ENCODE measurements around the gene LENG1.
A peak's percentile ranks its signal among the peaks of the same experiment; 100 is the strongest.

LENG1 gene

GRCh38 chr19:54136086-54136863 is 23.2 kb downstream of the LENG1 start:
- H3K14ac ChIP-seq (ENCODE audit: low read length) = peak overlapping the region; percentile 34
- peak overlapping the region; percentile 9 for H3K23ac ChIP-seq (ENCODE audit: low read length)
- H3K9ac ChIP-seq (ENCODE audit: low read length) = peak overlapping the region; percentile 44
- no peak overlapping the region for H3K4ac ChIP-seq (ENCODE audit: low read depth, low read length)
- peak overlapping the region; percentile 12 for H3K18ac ChIP-seq (ENCODE audit: low read length)
- H4K91ac ChIP-seq (ENCODE audit: low read depth, low read length) = no peak overlapping the region
- H2AFZ ChIP-seq (ENCODE audit: insufficient read depth, low read length, poor library complexity) = peak overlapping the region; percentile 42
- peak overlapping the region; percentile 57 for H3K4me3 ChIP-seq (ENCODE audit: low read depth, low read length)
- WGBS (ENCODE audit: extremely low coverage, insufficient coverage, insufficient read length) = no CpG with 5 or more reads among the region's 30 CpGs
- H2BK12ac ChIP-seq (ENCODE audit: low read length) = no peak overlapping the region
- no peak overlapping the region for H2BK5ac ChIP-seq (ENCODE audit: low read depth, low read length, poor library complexity)
- peak overlapping the region; percentile 83 for H3K4me2 ChIP-seq (ENCODE audit: low read length)
- peak; percentile 38 to 63 for DNase-seq
- peak overlapping the region; percentile 45 for H3K27ac ChIP-seq (ENCODE audit: low read depth, low read length)
- peaks cover 31% of the 10 kb centered on the region for H3K79me2 ChIP-seq (ENCODE audit: control insufficient read depth, insufficient read depth, low read length, poor library complexity)
- peaks cover 3% of the 10 kb centered on the region for H3K9me3 ChIP-seq (ENCODE audit: insufficient read depth, low read depth, low read length)
- no peak overlapping the region for H2AK5ac ChIP-seq (ENCODE audit: low read length)
- peaks cover 11 to 15% of the 10 kb centered on the region in 2 experiments for H3K4me1 ChIP-seq (ENCODE audit: control insufficient read depth in 1 of 2, insufficient read depth in 2 of 2, low read length in 2 of 2)
- H4K12ac ChIP-seq (ENCODE audit: low read depth, low read length) = peak overlapping the region; percentile 2
- no peak overlapping the region for H4K8ac ChIP-seq (ENCODE audit: low read depth, low read length)
- no peak overlapping the region for H2BK120ac ChIP-seq (ENCODE audit: insufficient read depth, low read length, poor library complexity)
- H3K27me3 ChIP-seq (ENCODE audit: insufficient read depth, low read length) = no peaks in the 10 kb centered on the region
- peaks cover 8% of the 10 kb centered on the region for H3K79me1 ChIP-seq (ENCODE audit: low read length)
- peaks cover 27 to 40% of the 10 kb centered on the region in 2 experiments for H3K36me3 ChIP-seq (ENCODE audit: control insufficient read depth in 1 of 2, insufficient read depth in 2 of 2, low read length in 2 of 2)

- no peak overlapping the region for H3K14ac ChIP-seq (ENCODE audit: low read length)
- H2BK120ac ChIP-seq (ENCODE audit: insufficient read depth, low read length, poor library complexity) = no peak overlapping the region
Measured at GRCh38 chr19:54133957-54134590, 25.4 kb downstream of the LENG1 start.

GRCh38 chr19:54133312-54133956 is 26.1 kb downstream of the LENG1 start:
- Histone ChIP-seq H3K4ac (ENCODE audit: low read depth, low read length) (no peak overlapping the region), H2BK12ac (ENCODE audit: low read length) (no peak overlapping the region), H4K8ac (ENCODE audit: low read depth, low read length) (no peak overlapping the region), H3K27ac (ENCODE audit: low read depth, low read length) (no peak overlapping the region), H3K18ac (ENCODE audit: low read length) (no peak overlapping the region), H3K4me3 (ENCODE audit: low read depth, low read length) (peak overlapping the region; percentile 0), H3K36me3 (ENCODE audit: control insufficient read depth in 1 of 2, insufficient read depth in 2 of 2, low read length in 2 of 2) (peaks cover 31 to 36% of the 10 kb centered on the region in 2 experiments), H3K4me1 (ENCODE audit: control insufficient read depth in 1 of 2, insufficient read depth in 2 of 2, low read length in 2 of 2) (peaks cover 4 to 6% of the 10 kb centered on the region in 2 experiments), H2AK5ac (ENCODE audit: low read length) (no peak overlapping the region), H3K79me1 (ENCODE audit: low read length) (peaks cover 8% of the 10 kb centered on the region), H4K91ac (ENCODE audit: low read depth, low read length) (no peak overlapping the region), H3K79me2 (ENCODE audit: control insufficient read depth, insufficient read depth, low read length, poor library complexity) (peaks cover 8% of the 10 kb centered on the region), H3K9me3 (ENCODE audit: insufficient read depth, low read depth, low read length) (peaks cover 3% of the 10 kb centered on the region), H3K9ac (ENCODE audit: low read length) (no peak overlapping the region), H3K27me3 (ENCODE audit: insufficient read depth, low read length) (no peaks in the 10 kb centered on the region), H3K4me2 (ENCODE audit: low read length) (no peak overlapping the region), H4K12ac (ENCODE audit: low read depth, low read length) (no peak overlapping the region), H2AFZ (ENCODE audit: insufficient read depth, low read length, poor library complexity) (no peak overlapping the region), H2BK120ac (ENCODE audit: insufficient read depth, low read length, poor library complexity) (no peak overlapping the region), H2BK5ac (ENCODE audit: low read depth, low read length, poor library complexity) (no peak overlapping the region), H3K23ac (ENCODE audit: low read length) (no peak overlapping the region), H3K14ac (ENCODE audit: low read length) (no peak overlapping the region)
- no CpG with 5 or more reads among the region's 10 CpGs for WGBS (ENCODE audit: extremely low coverage, insufficient coverage, insufficient read length)
- DNase-seq = no peak

More at GRCh38 chr19:54133957-54134590, 25.4 kb downstream of the LENG1 start:
- peaks cover 3% of the 10 kb centered on the region for H3K9me3 ChIP-seq (ENCODE audit: insufficient read depth, low read depth, low read length)
- H3K4me2 ChIP-seq (ENCODE audit: low read length) = no peak overlapping the region
- no peak overlapping the region for H3K27ac ChIP-seq (ENCODE audit: low read depth, low read length)
- H3K18ac ChIP-seq (ENCODE audit: low read length) = no peak overlapping the region
- peaks cover 8% of the 10 kb centered on the region for H3K79me1 ChIP-seq (ENCODE audit: low read length)
- H3K4me1 ChIP-seq (ENCODE audit: control insufficient read depth in 1 of 2, insufficient read depth in 2 of 2, low read length in 2 of 2) = peaks cover 10 to 11% of the 10 kb centered on the region in 2 experiments
- peaks cover 25 to 36% of the 10 kb centered on the region in 2 experiments for H3K36me3 ChIP-seq (ENCODE audit: control insufficient read depth in 1 of 2, insufficient read depth in 2 of 2, low read length in 2 of 2)
- no peak overlapping the region for H4K8ac ChIP-seq (ENCODE audit: low read depth, low read length)
- peak overlapping the region; percentile 0 for H3K4me3 ChIP-seq (ENCODE audit: low read depth, low read length)
- DNase-seq = no peak
- no peak overlapping the region for H2BK5ac ChIP-seq (ENCODE audit: low read depth, low read length, poor library complexity)
- H3K4ac ChIP-seq (ENCODE audit: low read depth, low read length) = no peak overlapping the region
- no peak overlapping the region for H4K91ac ChIP-seq (ENCODE audit: low read depth, low read length)
- no peak overlapping the region for H2BK12ac ChIP-seq (ENCODE audit: low read length)
- no peak overlapping the region for H2AK5ac ChIP-seq (ENCODE audit: low read length)
- no CpG with 5 or more reads among the region's 2 CpGs for WGBS (ENCODE audit: extremely low coverage, insufficient coverage, insufficient read length)
- no peaks in the 10 kb centered on the region for H3K27me3 ChIP-seq (ENCODE audit: insufficient read depth, low read length)
- no peak overlapping the region for H2AFZ ChIP-seq (ENCODE audit: insufficient read depth, low read length, poor library complexity)
- H3K79me2 ChIP-seq (ENCODE audit: control insufficient read depth, insufficient read depth, low read length, poor library complexity) = peaks cover 15% of the 10 kb centered on the region
- H3K9ac ChIP-seq (ENCODE audit: low read length) = no peak overlapping the region
- H3K23ac ChIP-seq (ENCODE audit: low read length) = no peak overlapping the region
- no peak overlapping the region for H4K12ac ChIP-seq (ENCODE audit: low read depth, low read length)

- Histone ChIP-seq H3K9me3 (ENCODE audit: insufficient read depth, low read depth, low read length) (peaks cover 3% of the 10 kb centered on the region), H3K4me1 (ENCODE audit: control insufficient read depth in 1 of 2, insufficient read depth in 2 of 2, low read length in 2 of 2) (no peaks in the 10 kb centered on the region), H3K14ac (ENCODE audit: low read length) (no peak overlapping the region), H3K79me1 (ENCODE audit: low read length) (no peaks in the 10 kb centered on the region), H3K79me2 (ENCODE audit: control insufficient read depth, insufficient read depth, low read length, poor library complexity) (no peaks in the 10 kb centered on the region), H2BK120ac (ENCODE audit: insufficient read depth, low read length, poor library complexity) (no peak overlapping the region), H2BK5ac (ENCODE audit: low read depth, low read length, poor library complexity) (no peak overlapping the region), H3K9ac (ENCODE audit: low read length) (no peak overlapping the region), H3K4me2 (ENCODE audit: low read length) (no peak overlapping the region), H4K91ac (ENCODE audit: low read depth, low read length) (no peak overlapping the region), H2AK5ac (ENCODE audit: low read length) (no peak overlapping the region), H3K18ac (ENCODE audit: low read length) (no peak overlapping the region), H3K4ac (ENCODE audit: low read depth, low read length) (no peak overlapping the region), H4K8ac (ENCODE audit: low read depth, low read length) (no peak overlapping the region), H3K23ac (ENCODE audit: low read length) (no peak overlapping the region), H3K27ac (ENCODE audit: low read depth, low read length) (no peak overlapping the region), H3K27me3 (ENCODE audit: insufficient read depth, low read length) (no peaks in the 10 kb centered on the region), H3K4me3 (ENCODE audit: low read depth, low read length) (no peak overlapping the region), H2AFZ (ENCODE audit: insufficient read depth, low read length, poor library complexity) (no peak overlapping the region), H2BK12ac (ENCODE audit: low read length) (no peak overlapping the region), H4K12ac (ENCODE audit: low read depth, low read length) (no peak overlapping the region), H3K36me3 (ENCODE audit: control insufficient read depth in 1 of 2, insufficient read depth in 2 of 2, low read length in 2 of 2) (peaks cover 67 to 68% of the 10 kb centered on the region in 2 experiments)
- no CpG with 5 or more reads among the region's 20 CpGs for WGBS (ENCODE audit: extremely low coverage, insufficient coverage, insufficient read length)
- DNase-seq = no peak
Measured at GRCh38 chr19:54129617-54129996, 29.9 kb downstream of the LENG1 start.
